NCI-H2227 (cell line): ENCODE measurements around the gene REEP5.
"Not testable (repeated sequence)": the region's sequence is repeated elsewhere in the genome, so short reads cannot be mapped to it uniquely, and the experiment has no call there.

Experiments used
- DNase-seq: peaks from one replicate; lab custom pipeline; 2025; ENCODE audit not compliant: unreplicated experiment; lab: John Stamatoyannopoulos, UW

The REEP5 gene

DNA sequence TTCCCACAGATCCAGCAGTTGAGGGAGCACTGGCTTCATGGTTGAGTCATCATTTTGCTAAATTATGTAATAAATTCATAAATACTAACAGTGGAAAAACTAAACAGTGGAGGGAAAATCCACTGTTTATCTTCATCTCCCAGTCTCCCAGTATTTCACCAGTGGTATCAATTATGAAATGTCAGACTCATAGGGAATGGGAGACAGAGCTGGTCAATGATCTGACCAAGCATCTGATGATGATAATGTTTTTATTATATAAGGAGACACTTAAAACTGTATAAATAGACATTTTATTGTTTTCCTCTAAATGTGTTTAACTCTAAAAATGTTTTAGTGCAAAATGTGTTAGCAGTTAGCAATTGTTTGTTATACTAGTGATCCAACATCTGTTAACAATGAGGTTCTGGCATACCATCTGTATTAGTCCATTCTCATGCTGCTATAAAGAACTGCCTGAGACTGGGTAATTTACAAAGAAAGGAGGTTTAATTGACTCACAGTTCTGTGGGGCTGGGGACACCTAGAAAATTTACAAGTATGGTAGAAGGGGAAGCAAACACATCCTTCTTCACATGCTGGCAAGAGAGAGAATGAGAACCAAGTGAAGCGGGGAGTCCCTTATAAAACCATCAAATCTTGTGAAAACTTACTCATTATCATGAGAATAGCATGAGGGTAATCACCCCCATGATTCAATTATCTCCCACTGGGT lies 11.8 kb upstream of the REEP5 start:
- DNase-seq = no peak

DNA sequence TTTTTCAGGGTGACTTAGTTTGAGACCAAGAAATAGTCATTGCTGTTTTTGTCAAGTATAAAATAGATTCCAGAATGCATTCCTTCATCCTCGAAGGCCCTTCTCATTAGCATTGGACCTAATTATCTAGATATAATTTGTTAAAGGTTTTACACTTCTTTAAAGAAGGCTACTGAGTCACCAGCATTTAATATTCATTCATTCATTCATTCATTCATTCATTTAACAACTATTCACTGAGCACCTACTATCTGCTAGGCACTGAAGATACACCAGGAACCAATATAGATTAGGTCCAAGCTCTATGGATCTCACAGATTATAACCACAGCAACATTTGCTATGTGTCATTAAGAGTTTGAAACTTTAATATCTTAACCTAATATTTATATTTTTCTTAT lies 11.1 kb upstream of the REEP5 start:
- no peak for DNase-seq

- DNase-seq = peak; percentile 1
Observed at GRCh38 chr5:112931473-112931872, 9.4 kb upstream of the REEP5 start.

GRCh38 chr5:112930082-112930344 lies 8.0 kb upstream of the REEP5 start:
- no peak for DNase-seq

DNA sequence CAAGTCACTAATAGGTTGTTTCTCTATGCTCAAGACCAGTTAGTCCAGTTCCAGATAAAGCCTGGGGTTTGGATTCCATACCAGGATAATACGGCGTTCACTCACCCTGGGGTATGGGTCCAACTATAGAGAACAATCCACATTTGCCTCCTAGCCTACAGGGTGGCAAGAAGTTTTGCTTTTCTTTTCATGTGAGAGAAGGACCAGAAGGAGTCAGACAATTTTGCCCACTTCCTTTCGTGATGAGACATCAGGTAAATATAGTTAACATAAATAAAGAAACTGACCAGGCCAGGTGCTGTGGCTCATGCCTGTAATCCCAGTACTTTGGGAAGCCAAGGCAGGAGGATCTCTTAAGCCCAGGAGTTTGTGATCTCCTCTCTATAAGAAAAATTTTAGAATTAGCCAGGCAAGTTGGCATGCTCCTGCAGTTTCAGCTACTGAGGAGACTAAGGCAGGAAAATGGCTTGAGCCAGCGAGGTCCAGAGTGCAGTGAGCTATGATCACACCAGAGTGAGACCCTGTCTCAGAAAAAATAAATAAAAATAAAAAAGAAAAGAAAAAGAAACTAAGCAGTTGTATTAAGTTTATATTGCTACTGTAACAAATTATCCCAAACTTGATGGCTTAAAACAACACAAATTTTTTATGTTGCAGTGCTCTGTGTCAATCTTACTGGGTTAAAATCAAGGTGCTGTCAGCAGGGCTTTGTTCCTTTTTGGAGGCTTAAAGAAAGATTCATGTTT lies 7.5 kb upstream of the REEP5 start:
- DNase-seq = no peak

- DNase-seq = no peak
Observed at GRCh38 chr5:112923988-112924387, 2.0 kb upstream of the REEP5 start.

GRCh38 chr5:112923148-112923917 lies 1.3 kb upstream of the REEP5 start:
- no peak for DNase-seq

DNA sequence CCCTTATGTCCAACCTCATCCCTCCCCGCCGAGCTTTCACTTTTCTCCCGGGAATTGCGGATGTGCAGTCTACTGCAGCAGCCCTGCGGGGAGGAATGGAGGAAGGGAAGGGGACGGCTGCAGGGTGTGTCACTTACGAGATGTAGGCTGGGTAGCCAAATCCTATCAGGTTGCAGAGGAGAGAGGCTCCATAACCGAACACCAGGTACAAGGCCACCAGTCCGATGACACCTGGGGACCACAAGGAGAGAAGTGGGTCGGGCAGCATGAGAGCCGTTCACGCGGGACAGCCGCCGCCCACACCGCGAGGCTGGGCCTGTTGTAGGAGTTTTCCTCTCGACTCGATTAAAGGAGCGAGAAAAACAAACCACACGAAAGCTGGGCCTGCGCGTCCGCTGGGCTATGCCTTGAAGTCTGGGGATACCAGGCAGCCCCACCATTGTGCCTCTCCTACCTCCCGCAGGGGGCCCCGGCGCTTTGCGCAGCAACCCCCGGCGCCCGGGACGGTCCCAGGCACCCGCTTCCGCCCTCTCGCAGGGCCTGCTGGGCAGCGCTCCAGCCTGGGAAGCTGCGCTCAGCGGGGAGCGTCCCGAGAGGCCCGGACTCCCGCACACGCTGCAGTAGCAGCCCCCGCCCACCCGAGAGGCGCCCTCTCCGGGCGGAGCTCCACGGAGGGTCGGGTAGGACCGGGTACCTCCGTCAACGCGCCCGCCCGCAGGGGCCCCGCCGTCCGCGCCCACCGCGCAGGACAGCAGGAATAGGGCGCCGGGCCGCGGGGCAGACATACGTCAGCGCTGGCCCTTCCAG lies 798 bp downstream of the REEP5 start:
- peak; percentile 63 for DNase-seq

DNA sequence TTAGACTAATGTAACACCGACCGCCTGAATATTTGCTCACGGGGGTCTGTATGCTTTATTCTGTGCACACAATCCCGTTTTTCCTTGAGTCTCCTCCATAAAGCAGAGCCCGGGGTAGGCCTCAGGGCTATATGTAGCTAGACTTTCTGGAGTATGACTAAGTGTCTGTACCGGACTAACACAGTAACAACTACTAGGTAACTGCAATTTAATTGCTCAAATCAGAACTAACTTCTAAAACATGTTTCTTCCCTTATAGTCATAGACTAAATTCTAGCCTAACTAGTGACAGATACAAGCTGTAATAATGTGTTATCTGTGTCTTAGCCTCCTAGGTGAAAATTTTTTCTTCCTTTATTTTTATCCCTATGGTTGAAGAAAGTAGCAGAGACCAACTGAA lies 2.1 kb downstream of the REEP5 start:
- DNase-seq = no peak

DNA sequence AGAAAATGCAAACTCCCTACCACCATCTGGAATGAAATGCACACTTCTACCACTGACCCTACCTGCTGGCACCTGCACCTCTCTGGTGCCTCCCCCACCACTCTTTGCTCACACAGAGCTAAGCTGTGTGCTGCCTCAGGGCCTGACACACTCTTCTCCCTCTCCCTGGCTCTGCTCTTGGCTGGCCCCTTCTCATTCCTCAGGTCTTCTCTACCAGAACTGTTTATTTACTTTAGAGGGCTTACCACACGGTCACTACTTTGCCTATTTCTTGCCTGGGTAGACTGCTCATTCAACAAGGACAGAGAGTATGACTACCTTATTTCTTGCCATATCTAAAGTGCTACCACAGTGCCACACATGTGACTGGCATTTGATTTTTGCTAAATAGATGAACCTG lies 3.3 kb downstream of the REEP5 start:
- no peak for DNase-seq

DNA sequence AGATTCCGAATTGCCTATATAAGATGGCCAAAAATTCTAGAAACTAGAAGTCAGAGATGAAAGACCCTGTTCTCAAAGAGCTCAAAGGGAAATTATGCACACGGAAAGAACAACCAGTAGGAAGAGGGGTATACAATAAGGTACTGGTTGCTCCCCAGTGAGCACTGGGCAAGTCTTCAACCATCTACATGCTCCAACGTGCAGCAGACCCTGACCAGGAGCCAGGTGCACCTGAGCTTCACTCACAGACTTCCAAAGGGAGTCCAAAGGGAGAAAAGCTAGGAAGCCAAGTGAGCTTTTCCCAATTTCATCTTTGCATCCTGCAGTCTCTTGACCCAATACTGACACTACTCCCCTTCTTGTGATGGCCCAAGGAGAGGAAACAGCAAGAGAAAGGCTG lies 3.9 kb downstream of the REEP5 start:
- DNase-seq = no peak

DNA sequence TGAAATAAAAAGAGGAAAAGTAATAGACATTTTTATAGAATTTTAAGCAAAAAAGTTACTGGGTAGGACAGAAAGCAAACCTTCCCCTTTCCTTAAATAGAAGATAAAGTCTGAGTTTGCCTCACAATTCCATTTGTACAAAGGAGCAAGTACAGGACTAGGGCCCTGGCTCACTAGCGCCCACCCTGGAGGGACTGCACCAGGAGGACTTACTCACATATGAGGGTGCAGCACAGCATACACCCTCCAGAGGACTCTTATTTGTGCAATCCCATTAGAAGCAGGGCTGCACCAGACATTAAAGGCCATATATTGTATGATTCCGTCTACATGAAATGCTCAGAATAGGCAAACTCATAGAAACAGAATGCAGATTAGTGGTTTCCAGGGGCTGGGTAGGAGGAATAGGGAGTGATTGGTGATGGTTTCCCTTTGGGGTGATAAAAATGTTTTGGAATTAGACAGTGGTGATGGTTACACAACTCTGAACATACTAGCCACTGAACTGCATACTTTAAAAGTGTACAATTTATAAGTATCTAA lies 4.5 kb downstream of the REEP5 start:
- no peak for DNase-seq

DNA sequence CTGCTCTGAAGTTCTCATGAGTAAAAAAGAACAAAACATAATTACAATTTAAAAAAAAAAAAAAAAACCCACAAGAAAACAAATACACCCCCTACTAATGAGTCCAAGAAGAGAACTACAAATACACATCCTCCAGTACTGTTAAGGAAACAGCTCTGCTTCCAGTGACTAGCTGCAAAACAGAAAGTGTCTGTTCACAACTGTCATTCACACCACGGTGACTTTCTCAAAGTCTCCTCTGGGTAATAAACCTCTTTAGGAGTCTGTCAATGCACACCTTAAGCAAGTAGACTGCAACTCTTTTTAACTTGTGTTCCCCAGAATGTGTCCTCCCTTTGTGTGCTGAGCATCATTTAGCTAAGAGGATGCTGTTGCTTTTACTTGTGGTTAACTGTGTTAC lies 6.2 kb downstream of the REEP5 start:
- no peak for DNase-seq

GRCh38 chr5:112914584-112914983 lies 7.4 kb downstream of the REEP5 start:
- no peak for DNase-seq

GRCh38 chr5:112910529-112910928 lies 11.5 kb downstream of the REEP5 start:
- no peak for DNase-seq

DNA sequence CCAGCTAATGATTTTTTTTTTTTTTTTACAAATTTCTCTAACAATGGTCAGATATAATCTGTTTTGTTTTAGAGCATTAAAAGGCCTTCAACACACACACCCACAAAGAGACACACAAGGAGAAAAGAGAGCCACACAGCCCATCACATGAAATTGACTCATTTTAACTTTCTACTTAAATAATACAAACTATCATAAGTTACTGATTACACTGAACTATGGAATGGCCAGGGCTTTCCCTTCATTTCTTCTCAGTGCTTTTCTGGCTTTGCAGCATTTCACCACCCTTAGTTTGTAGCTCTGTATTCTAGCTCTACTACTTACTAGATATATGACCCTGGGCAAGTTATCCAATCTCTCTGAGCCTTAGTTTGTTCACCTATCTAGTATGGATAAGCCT lies 13.2 kb downstream of the REEP5 start:
- no peak for DNase-seq

DNA sequence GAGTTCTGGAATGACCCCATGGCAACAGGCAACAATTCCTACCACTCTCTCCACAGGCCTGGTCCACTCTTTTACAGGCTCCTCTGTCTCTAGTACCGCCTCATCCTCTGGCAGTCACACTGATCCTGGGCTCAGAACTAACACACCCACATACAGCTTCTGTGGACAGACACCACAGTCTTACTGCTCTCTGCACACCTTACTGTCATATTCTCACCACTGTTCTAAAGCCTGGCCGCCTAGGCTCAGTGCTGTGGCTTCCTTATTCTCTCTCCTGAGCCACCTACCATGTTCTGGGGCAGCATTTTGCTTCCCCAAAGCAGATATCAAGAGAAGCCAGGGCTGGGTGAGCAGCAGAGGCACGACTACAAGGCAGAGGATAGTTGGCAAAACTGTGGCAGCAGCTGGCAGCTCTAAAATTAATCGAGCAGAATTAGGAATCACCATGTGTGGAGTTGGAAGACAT lies 14.8 kb downstream of the REEP5 start:
- no peak for DNase-seq

DNA sequence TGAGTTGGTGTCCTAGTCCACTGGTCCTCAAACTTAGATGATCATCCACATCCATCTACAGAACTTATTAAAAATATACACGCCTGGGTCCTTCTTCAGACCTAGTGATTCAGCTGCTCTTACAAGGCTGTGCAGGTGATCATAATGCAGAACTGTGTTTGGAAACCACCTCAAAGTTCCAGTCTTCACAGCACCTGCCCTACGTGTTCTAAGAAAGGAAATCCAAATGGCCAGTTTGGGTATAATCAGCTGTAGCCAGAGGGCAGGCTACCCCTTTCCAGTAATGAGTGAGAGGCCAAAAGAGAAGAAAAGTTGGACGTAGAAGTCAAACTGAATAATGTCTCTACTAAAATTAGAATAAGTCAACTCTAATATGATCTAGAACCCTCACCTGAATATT lies 15.4 kb downstream of the REEP5 start:
- DNase-seq = no peak

DNA sequence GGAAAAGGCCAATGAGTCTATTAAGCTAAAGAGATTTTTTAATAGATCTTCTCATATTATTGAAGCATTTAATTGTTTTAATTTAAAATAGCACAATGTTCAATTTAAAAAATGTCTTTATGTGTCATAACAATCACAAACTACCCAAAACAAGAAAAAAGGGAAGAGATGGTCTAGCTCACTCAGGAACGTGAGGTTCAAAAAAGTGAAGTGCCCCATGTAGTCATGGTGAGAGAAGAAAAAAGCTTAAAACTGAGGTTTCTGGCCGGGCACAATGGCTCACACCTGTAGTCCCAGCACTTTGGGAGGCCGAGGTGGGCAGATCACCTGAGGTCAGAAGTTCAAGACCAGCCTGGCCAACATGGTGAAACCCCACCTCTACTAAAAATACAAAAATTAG lies 17.0 kb downstream of the REEP5 start:
- not testable (repeated sequence) for DNase-seq

DNA sequence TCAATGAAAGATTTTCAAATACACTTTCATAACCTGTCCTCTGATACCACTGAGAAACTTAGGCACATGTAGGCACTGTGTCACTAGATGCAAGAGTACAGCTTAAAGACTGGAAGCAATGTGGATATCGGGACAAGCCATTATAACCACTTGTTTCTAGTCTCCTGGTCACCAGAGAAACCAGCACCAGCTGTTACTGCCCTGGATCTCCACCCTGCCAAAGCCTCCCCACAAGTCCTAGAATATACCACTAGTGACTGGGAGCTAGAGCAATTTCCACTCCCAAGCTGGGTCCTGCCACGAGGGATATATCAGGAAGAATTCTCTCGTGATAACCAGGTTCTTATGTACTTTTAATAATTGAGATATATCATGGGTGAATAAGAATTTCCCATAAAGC lies 19.5 kb downstream of the REEP5 start:
- no peak for DNase-seq

DNA sequence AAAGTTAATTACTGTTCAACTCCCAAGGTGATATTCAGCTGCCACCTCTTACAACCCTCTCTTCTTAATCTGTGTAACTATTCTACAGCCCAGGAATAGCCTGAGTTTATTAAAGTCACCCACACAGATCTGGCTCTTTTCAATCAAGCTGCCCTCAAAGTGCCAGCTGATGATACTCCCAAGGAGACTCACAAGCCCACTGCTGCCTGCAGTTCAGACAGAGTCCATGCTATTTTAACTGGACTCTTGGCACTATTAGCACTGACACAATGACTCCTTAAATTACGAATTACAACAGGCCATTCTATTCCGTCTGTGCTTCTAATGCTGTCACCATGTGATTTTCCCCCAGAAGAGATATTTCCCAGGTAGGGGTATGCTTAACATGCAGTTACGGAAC lies 26.3 kb downstream of the REEP5 start:
- no peak for DNase-seq
